IMR-90 (cell line): ENCODE data around the gene C5AR2. TPM values are rescaled to one million over a fixed set of nuclear protein-coding genes. Genes with fewer than 3 reads are reported as not detected.

Experiments
- ATAC-seq: fragments of 200-7000 bp; cut with Tn5 transposase; 2 replicates; pipeline ENCODE4 v1.9.1; 2020; ENCODE audit warnings: low read depth, mild to moderate bottlenecking, moderate library complexity
- BruUV-seq: library from RNA; stranded (reverse); fragments of 400-500 nt; replicated peaks from 2 replicates; lab custom pipeline; 2021; lab: Mats Ljungman, UMichigan
- CTCF ChIA-PET: fragments of 300-600 bp; formaldehyde crosslinking; extraction: SDS; loops from one replicate; lab custom pipeline; 2021; ENCODE audit warnings: antibody characterized with exemption; lab: Yijun Ruan, JAX
- POLR2A ChIA-PET: fragments of 300-600 bp; sonication (Branson Sonifier 250); formaldehyde crosslinking; loops from one replicate; lab custom pipeline; 2022; ENCODE audit warnings: antibody characterized with exemption; ENCODE audit not compliant: unreplicated experiment; lab: Charles Lee
- DNase-seq: peaks from one replicate; pipeline ENCODE4 v3.0.0; 2013
- H2AFZ ChIP-seq: replicated peaks from 2 replicates; pipeline ENCODE3; 2013; ENCODE audit warnings: low read length, mild to moderate bottlenecking; ENCODE audit not compliant: poor library complexity
- H2AK5ac ChIP-seq: 2 replicates; pipeline ENCODE4 v1.6.1; 2013; ENCODE audit warnings: low read depth, low read length, inconsistent platforms
- H2AK9ac ChIP-seq: replicated peaks from 2 replicates; pipeline ENCODE3; 2013; ENCODE audit warnings: mild to moderate bottlenecking, low read depth, low read length, moderate library complexity; ENCODE audit not compliant: poor library complexity
- H2BK120ac ChIP-seq: 2 replicates; pipeline ENCODE4 v1.6.1; 2013; ENCODE audit warnings: low read depth, low read length, inconsistent platforms
- H2BK15ac ChIP-seq: 3 replicates; pipeline ENCODE4 v1.6.1; 2013; ENCODE audit warnings: low read depth, low read length, inconsistent platforms
- H2BK20ac ChIP-seq: 2 replicates; pipeline ENCODE4 v1.6.1; 2013; ENCODE audit warnings: low read depth, mild to moderate bottlenecking, inconsistent platforms, low read length, moderate library complexity
- H2BK5ac ChIP-seq: 2 replicates; pipeline ENCODE4 v1.6.1; 2013; ENCODE audit warnings: mild to moderate bottlenecking, low read depth, low read length, inconsistent platforms; ENCODE audit not compliant: poor library complexity, severe bottlenecking
- H3K14ac ChIP-seq: replicated peaks from 2 replicates; pipeline ENCODE4 v1.6.1; 2013; ENCODE audit warnings: low read depth, low read length, inconsistent platforms
- H3K18ac ChIP-seq: 2 replicates; pipeline ENCODE4 v1.6.1; 2013; ENCODE audit warnings: low read depth, low read length, control low read depth
- H3K23ac ChIP-seq: 2 replicates; pipeline ENCODE4 v1.6.1; 2013; ENCODE audit warnings: low read depth, low read length, inconsistent platforms
- H3K27ac ChIP-seq: 2 replicates; pipeline ENCODE4 v1.5.1; 2013; ENCODE audit warnings: mild to moderate bottlenecking, control low read depth, low read length; ENCODE audit not compliant: insufficient read depth
- H3K27me3 ChIP-seq: 2 replicates; pipeline ENCODE4 v1.6.1; 2013; ENCODE audit warnings: low read length; ENCODE audit not compliant: control insufficient read depth, insufficient read depth
- H3K36me3 ChIP-seq: 2 replicates; pipeline ENCODE4 v1.6.1; 2013; ENCODE audit warnings: low read length, mixed read lengths; ENCODE audit not compliant: control insufficient read depth, insufficient read depth
- H3K4ac ChIP-seq: 2 replicates; pipeline ENCODE4 v1.6.1; 2013; ENCODE audit warnings: low read depth, low read length, inconsistent platforms
- H3K4me1 ChIP-seq: 2 replicates; pipeline ENCODE4 v1.6.1; 2013; ENCODE audit warnings: low read length, mixed read lengths; ENCODE audit not compliant: control insufficient read depth, insufficient read depth
- H3K4me2 ChIP-seq: 2 replicates; pipeline ENCODE4 v1.6.1; 2013; ENCODE audit warnings: low read depth, mild to moderate bottlenecking, control low read depth, low read length, moderate library complexity
- H3K4me3 ChIP-seq: 2 replicates; pipeline ENCODE4 v1.5.1; 2013; ENCODE audit warnings: low read depth, mild to moderate bottlenecking, control low read depth, low read length, moderate library complexity; ENCODE audit not compliant: insufficient read depth
- H3K56ac ChIP-seq: 2 replicates; pipeline ENCODE4 v1.6.1; 2013; ENCODE audit warnings: low read length, inconsistent platforms; ENCODE audit not compliant: insufficient read depth; ENCODE audit errors: extremely low read depth
- H3K79me1 ChIP-seq, 2 experiments: 2 replicates each; pipeline ENCODE4 v1.6.1; 2013; ENCODE audit warnings: low read length in 2 of 2, inconsistent platforms in 1 of 2, low read depth in 1 of 2
- H3K9ac ChIP-seq: 2 replicates; pipeline ENCODE4 v1.6.1; 2013; ENCODE audit warnings: low read depth, low read length, control low read depth
- H3K9me1 ChIP-seq: 2 replicates; pipeline ENCODE4 v1.6.1; 2013; ENCODE audit warnings: low read length, inconsistent platforms; ENCODE audit not compliant: insufficient read depth
- H3K9me3 ChIP-seq: 2 replicates; pipeline ENCODE4 v1.6.1; 2013; ENCODE audit warnings: low read length; ENCODE audit not compliant: control insufficient read depth, insufficient read depth
- H4K20me1 ChIP-seq: 2 replicates; pipeline ENCODE4 v1.6.1; 2013; ENCODE audit warnings: low read length, inconsistent platforms; ENCODE audit not compliant: insufficient read depth
- H4K5ac ChIP-seq: 2 replicates; pipeline ENCODE4 v1.6.1; 2013; ENCODE audit warnings: mild to moderate bottlenecking, low read depth, low read length, control low read depth
- H4K8ac ChIP-seq, 2 experiments: 2 replicates each; pipeline ENCODE4 v1.6.1; 2013; ENCODE audit warnings: low read depth in 2 of 2, low read length in 2 of 2, control low read depth in 1 of 2, inconsistent platforms in 1 of 2
- H4K91ac ChIP-seq: 2 replicates; pipeline ENCODE4 v1.6.1; 2013; ENCODE audit warnings: low read depth, low read length, inconsistent platforms; ENCODE audit not compliant: insufficient read depth
- BHLHE40 ChIP-seq: fragments of 150-350 bp; IDR thresholded peaks from 2 replicates; pipeline ENCODE4 v1.6.1; 2016; ENCODE audit warnings: mild to moderate bottlenecking, low read depth, low read length
- CEBPB ChIP-seq: IDR thresholded peaks from 2 replicates; pipeline ENCODE4 v1.6.1; 2012; ENCODE audit warnings: low read depth, low read length, improper control_type of control experiment
- CHD1 ChIP-seq: IDR thresholded peaks from 2 replicates; pipeline ENCODE4 v1.6.1; 2012; ENCODE audit warnings: low read depth, low read length, improper control_type of control experiment
- FOS ChIP-seq: fragments of 150-350 bp; IDR thresholded peaks from 2 replicates; pipeline ENCODE4 v1.6.1; 2016; ENCODE audit warnings: low read depth, low read length
- MAFK ChIP-seq: IDR thresholded peaks from 2 replicates; pipeline ENCODE4 v1.6.1; 2012; ENCODE audit warnings: low read depth, low read length, improper control_type of control experiment
- MAZ ChIP-seq: IDR thresholded peaks from 2 replicates; pipeline ENCODE4 v1.6.1; 2012; ENCODE audit warnings: low read depth, mild to moderate bottlenecking, low read length, improper control_type of control experiment, moderate library complexity, borderline replicate concordance
- MXI1 ChIP-seq: IDR thresholded peaks from 2 replicates; pipeline ENCODE4 v1.6.1; 2012; ENCODE audit warnings: low read depth, mild to moderate bottlenecking, low read length, moderate library complexity, borderline replicate concordance
- NFE2L2 ChIP-seq: fragments of 150-350 bp; IDR thresholded peaks from 2 replicates; pipeline ENCODE4 v1.6.1; 2016; ENCODE audit warnings: low read depth, mild to moderate bottlenecking, low read length
- POLR2A ChIP-seq: IDR thresholded peaks from 2 replicates; pipeline ENCODE4 v1.6.1; 2012; ENCODE audit warnings: mild to moderate bottlenecking, low read depth, low read length
- RAD21 ChIP-seq: IDR thresholded peaks from 2 replicates; pipeline ENCODE4 v1.6.1; 2012; ENCODE audit warnings: low read length, improper control_type of control experiment
- RCOR1 ChIP-seq: IDR thresholded peaks from 2 replicates; pipeline ENCODE4 v1.6.1; 2012; ENCODE audit warnings: mild to moderate bottlenecking, low read length, improper control_type of control experiment; ENCODE audit not compliant: insufficient replicate concordance
- RFX5 ChIP-seq: IDR thresholded peaks from 2 replicates; pipeline ENCODE4 v1.8.0; 2012; ENCODE audit warnings: low read depth, mild to moderate bottlenecking, low read length, moderate library complexity
- SMC3 ChIP-seq: fragments of 150-350 bp; IDR thresholded peaks from 2 replicates; pipeline ENCODE4 v1.6.1; 2016; ENCODE audit warnings: low read depth, mild to moderate bottlenecking, antibody characterized with exemption, low read length, moderate library complexity
- USF2 ChIP-seq: fragments of 150-350 bp; IDR thresholded peaks from 2 replicates; pipeline ENCODE4 v1.6.1; 2017; ENCODE audit warnings: mild to moderate bottlenecking, antibody characterized with exemption, low read length, low read depth
- WGBS, 2 experiments: methylation state at CpG; one replicate each; pipeline versions ENCODE4 v1.1.5 to v1.1.7; 2013; ENCODE audit warnings: missing lambda C conversion rate in 2 of 2; ENCODE audit not compliant: insufficient read length in 1 of 2; ENCODE audit errors: extremely low coverage in 2 of 2; 5-methylcytosine and 5-hydroxymethylcytosine counted together
- dilution Hi-C: fragments of 300-500 bp; cut with HindIII; formaldehyde crosslinking; loops from one replicate; pipeline ENCODE4 v1.14.3; 2018; ENCODE audit warnings: low sequenced_read_pairs; ENCODE audit not compliant: unreplicated experiment
- in situ Hi-C: fragments of 300-500 bp; cut with MboI; formaldehyde crosslinking; loops from 3 replicates; pipeline ENCODE4 v1.14.3; 2019; ENCODE audit warnings: low sequenced_read_pairs, inconsistent platforms, mixed read lengths
- intact Hi-C: fragments of 100-400 bp; cut with micrococcal nuclease; formaldehyde crosslinking; loops from 2 replicates; pipeline ENCODE4 v1.10.0; 2022
- polyA plus RNA-seq, 3 experiments: library from polyadenylated mRNA; depleted of rRNA; stranded (reverse); fragments of >200 nt; gene quantifications; 2 replicates each; pipeline ENCODE4 v1.2.3, GENCODE V29; 2012; ENCODE audit warnings: low replicate concordance in 1 of 3
- total RNA-seq: library from RNA; depleted of rRNA; stranded (reverse); fragments of >200 nt; gene quantifications from 2 replicates; pipeline ENCODE4 v1.2.3, GENCODE V29; 2012
- TF ChIP-seq, protein P1 (sequence below): conservative IDR thresholded peaks from 2 replicates; pipeline ENCODE4 v1.5.1; 2012; ENCODE audit warnings: mild to moderate bottlenecking, low read depth, low read length, improper control_type of control experiment
- TF ChIP-seq, protein P2 (sequence below): fragments of 150-350 bp; IDR thresholded peaks from 2 replicates; pipeline ENCODE4 v1.6.1; 2016; ENCODE audit warnings: low read depth, mild to moderate bottlenecking, low read length, moderate library complexity, borderline replicate concordance

Gene C5AR2
- total and polyA plus RNA-seq, 2 of the 4 experiments (the other 2 are of a cell fraction), result not detected

GRCh38 chr19:47344425-47344824 is 12.4 kb downstream of the C5AR2 start:
- H3K9me1 ChIP-seq, result no peaks in the 10 kb centered on the region
- no peak overlapping the region for H3K9ac ChIP-seq
- H3K9me3 ChIP-seq, result no peaks in the 10 kb centered on the region
- no peak overlapping the region for H4K8ac ChIP-seq
- intact Hi-C loops, result no loop called here
- no peak overlapping the region for H3K4ac ChIP-seq
- H3K23ac ChIP-seq, result no peak overlapping the region
- H2BK15ac ChIP-seq, result no peak overlapping the region
- DNase-seq, result no peak
- 80% methylated on average over 1 of the region's 1 CpG; no CpG with 5 or more reads in 1 of the 2 experiments for WGBS, 2 experiments
- H3K27me3 ChIP-seq, result peaks cover 5% of the 10 kb centered on the region; the same call in 1 of the 2 replicates
- ATAC-seq, result no peak
- H3K4me1 ChIP-seq, result no peaks in the 10 kb centered on the region
- no peak overlapping the region for H2BK120ac ChIP-seq
- no peak overlapping the region for H2BK20ac ChIP-seq
- no peak overlapping the region for H2BK5ac ChIP-seq
- H2AFZ ChIP-seq, result no peak overlapping the region
- no peak overlapping the region for H3K4me2 ChIP-seq
- no peak overlapping the region for H2AK5ac ChIP-seq
- no peak overlapping the region for H4K5ac ChIP-seq
- H4K91ac ChIP-seq, result no peak overlapping the region
- dilution Hi-C loops, result no loop called here
- no peak overlapping the region for H3K18ac ChIP-seq
- in situ Hi-C loops, result no loop called here
- H4K20me1 ChIP-seq, result no peaks in the 10 kb centered on the region
- H2AK9ac ChIP-seq, result no peak overlapping the region
- POLR2A ChIA-PET, result no interaction called here
- no peaks in the 10 kb centered on the region for H3K36me3 ChIP-seq
- H3K79me1 ChIP-seq, result peaks cover 2 to 3% of the 10 kb centered on the region in 2 experiments; a peak in 3 of 4 replicates
- H3K4me3 ChIP-seq, result no peak overlapping the region
- TF ChIP-seq RAD21 (no peak), CEBPB (no peak), USF2 (no peak), POLR2A (no peak), MAFK (no peak), BHLHE40 (no peak), SMC3 (no peak), NFE2L2 (no peak), MAZ (no peak), MXI1 (no peak), FOS (no peak), RFX5 (no peak), RCOR1 (no peak), CHD1 (no peak)
- TF ChIP-seq, protein P1, sequence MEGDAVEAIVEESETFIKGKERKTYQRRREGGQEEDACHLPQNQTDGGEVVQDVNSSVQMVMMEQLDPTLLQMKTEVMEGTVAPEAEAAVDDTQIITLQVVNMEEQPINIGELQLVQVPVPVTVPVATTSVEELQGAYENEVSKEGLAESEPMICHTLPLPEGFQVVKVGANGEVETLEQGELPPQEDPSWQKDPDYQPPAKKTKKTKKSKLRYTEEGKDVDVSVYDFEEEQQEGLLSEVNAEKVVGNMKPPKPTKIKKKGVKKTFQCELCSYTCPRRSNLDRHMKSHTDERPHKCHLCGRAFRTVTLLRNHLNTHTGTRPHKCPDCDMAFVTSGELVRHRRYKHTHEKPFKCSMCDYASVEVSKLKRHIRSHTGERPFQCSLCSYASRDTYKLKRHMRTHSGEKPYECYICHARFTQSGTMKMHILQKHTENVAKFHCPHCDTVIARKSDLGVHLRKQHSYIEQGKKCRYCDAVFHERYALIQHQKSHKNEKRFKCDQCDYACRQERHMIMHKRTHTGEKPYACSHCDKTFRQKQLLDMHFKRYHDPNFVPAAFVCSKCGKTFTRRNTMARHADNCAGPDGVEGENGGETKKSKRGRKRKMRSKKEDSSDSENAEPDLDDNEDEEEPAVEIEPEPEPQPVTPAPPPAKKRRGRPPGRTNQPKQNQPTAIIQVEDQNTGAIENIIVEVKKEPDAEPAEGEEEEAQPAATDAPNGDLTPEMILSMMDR, result no peak
- TF ChIP-seq, protein P2, sequence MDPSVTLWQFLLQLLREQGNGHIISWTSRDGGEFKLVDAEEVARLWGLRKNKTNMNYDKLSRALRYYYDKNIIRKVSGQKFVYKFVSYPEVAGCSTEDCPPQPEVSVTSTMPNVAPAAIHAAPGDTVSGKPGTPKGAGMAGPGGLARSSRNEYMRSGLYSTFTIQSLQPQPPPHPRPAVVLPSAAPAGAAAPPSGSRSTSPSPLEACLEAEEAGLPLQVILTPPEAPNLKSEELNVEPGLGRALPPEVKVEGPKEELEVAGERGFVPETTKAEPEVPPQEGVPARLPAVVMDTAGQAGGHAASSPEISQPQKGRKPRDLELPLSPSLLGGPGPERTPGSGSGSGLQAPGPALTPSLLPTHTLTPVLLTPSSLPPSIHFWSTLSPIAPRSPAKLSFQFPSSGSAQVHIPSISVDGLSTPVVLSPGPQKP, result no peak
- no TSS peak for BruUV-seq
- H3K14ac ChIP-seq, result no peak overlapping the region
- CTCF ChIA-PET, result no interaction called here
- no peak overlapping the region for H3K56ac ChIP-seq
- H3K27ac ChIP-seq, result no peak overlapping the region
